ENCODE data around the gene RNF207. TPM values are rescaled to one million over a fixed set of nuclear protein-coding genes. Genes with fewer than 3 reads are reported as not detected.
A peak's percentile ranks its signal among the peaks of the same experiment; 100 is the strongest.
"Not testable (repeated sequence)": the region's sequence is repeated elsewhere in the genome, so short reads cannot be mapped to it uniquely, and the experiment has no call there.

Gene RNF207
- total RNA-seq, 1 donor: 110 TPM

DNA sequence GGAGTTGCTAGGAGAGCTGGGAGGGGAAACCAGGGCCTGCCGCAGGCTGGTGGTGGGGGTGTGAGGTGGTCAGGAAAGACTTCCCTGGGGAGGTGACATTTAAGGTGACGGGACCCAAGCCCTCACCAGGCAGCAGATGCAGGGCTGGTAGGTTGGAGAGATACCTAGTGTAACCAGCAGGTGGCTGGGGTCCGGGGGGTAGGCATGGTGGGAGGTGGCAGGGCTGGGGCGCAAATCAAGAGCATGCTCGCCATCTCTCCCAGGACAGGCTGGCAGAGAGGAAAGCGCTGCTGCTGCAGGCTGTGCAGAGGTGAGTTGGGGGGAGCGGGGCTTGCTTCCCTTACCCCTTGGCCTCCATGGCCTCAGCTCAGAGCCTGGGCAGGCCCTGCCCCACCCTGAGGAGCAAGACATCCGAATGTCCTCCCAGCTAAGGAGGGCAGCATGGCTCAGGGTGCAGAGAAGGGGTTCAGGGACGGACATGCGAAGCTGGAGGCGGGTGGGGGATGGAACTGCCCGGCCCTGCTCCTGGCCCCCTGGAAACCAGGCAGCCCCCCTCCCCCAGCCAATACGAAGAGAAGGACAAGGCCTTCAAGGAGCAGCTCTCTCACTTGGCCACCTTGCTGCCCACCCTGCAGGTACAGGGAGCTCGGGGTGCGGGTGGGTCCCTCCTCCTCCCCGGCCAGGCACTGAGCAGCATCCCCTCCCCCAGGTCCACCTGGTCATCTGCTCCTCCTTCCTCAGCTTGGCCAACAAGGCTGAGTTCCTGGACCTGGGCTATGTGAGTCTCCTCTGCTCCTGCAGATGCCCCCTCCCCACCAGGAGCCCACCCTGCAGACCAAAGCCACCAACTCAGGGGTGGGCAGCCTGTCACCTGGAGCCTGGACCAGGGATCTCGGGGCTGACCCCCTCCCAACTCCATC lies 4.0 kb downstream of the RNF207 start:
- TF ChIP-seq, protein P1, sequence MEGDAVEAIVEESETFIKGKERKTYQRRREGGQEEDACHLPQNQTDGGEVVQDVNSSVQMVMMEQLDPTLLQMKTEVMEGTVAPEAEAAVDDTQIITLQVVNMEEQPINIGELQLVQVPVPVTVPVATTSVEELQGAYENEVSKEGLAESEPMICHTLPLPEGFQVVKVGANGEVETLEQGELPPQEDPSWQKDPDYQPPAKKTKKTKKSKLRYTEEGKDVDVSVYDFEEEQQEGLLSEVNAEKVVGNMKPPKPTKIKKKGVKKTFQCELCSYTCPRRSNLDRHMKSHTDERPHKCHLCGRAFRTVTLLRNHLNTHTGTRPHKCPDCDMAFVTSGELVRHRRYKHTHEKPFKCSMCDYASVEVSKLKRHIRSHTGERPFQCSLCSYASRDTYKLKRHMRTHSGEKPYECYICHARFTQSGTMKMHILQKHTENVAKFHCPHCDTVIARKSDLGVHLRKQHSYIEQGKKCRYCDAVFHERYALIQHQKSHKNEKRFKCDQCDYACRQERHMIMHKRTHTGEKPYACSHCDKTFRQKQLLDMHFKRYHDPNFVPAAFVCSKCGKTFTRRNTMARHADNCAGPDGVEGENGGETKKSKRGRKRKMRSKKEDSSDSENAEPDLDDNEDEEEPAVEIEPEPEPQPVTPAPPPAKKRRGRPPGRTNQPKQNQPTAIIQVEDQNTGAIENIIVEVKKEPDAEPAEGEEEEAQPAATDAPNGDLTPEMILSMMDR (IDR thresholded peaks at IDR 0.05; ENCODE audit: insufficient read depth, low read depth, low read length): peak; percentile 11
- DNase-seq (ENCODE audit: low read depth): no peak
- H3K4me3 ChIP-seq (ENCODE audit: low read depth, low read length): no peak overlapping the region

GRCh38 chr1:6210591-6211355 lies 4.9 kb downstream of the RNF207 start:
- TF ChIP-seq, protein P1 (IDR thresholded peaks at IDR 0.05; ENCODE audit: insufficient read depth, low read depth, low read length): no peak
- no peak for DNase-seq (ENCODE audit: low read depth)

GRCh38 chr1:6211731-6212130 lies 5.8 kb downstream of the RNF207 start:
- no peak for DNase-seq (ENCODE audit: low read depth)
- TF ChIP-seq, protein P1 (IDR thresholded peaks at IDR 0.05; ENCODE audit: insufficient read depth, low read depth, low read length): no peak
- H3K4me3 ChIP-seq (ENCODE audit: low read depth, low read length): no peak overlapping the region

More at GRCh38 chr1:6210591-6211355, 4.9 kb downstream of the RNF207 start:
- H3K4me3 ChIP-seq (ENCODE audit: low read depth, low read length): no peak overlapping the region

DNA sequence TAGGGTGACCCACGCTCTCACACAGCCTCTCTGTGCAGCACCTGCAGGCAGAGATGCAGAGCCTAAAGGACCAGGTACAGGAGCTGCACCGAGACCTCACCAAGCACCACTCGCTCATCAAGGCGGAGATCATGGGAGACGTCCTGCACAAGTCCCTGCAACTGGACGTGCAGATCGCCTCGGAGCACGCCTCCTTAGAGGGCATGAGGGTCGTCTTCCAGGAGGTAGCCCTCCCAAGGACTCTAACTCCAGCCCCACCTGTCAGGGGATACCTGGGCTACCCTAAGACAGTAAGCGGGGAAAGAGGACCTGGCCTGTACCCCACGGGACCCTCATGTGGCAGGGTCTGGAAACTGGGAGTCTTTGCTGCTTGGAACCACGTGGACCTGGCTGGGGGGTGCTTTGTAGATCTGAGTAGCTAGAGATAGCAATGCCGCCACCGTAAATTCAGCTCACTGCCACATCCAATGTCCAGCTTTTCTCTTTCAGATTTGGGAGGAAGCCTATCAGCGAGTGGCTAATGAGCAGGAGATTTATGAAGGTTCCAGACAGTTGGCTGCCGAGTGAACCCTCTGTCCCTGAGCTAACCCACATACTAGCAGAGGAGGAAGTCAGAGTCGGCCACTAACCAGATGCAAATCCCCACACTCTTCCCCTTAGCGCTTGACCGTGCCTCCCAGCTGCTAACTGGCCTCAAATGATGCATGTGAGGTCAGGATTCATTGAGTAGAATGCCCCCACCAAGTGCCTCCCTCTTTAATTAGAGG lies 6.5 kb downstream of the RNF207 start:
- H3K4me3 ChIP-seq (ENCODE audit: low read depth, low read length): no peak overlapping the region
- DNase-seq (ENCODE audit: low read depth): no peak
- TF ChIP-seq, protein P1 (IDR thresholded peaks at IDR 0.05; ENCODE audit: insufficient read depth, low read depth, low read length): no peak

GRCh38 chr1:6218375-6219164 lies 12.7 kb downstream of the RNF207 start:
- TF ChIP-seq, protein P1 (IDR thresholded peaks at IDR 0.05; ENCODE audit: insufficient read depth, low read depth, low read length): no peak
- no peak overlapping the region for H3K4me3 ChIP-seq (ENCODE audit: low read depth, low read length)
- no peak for DNase-seq (ENCODE audit: low read depth)

DNA sequence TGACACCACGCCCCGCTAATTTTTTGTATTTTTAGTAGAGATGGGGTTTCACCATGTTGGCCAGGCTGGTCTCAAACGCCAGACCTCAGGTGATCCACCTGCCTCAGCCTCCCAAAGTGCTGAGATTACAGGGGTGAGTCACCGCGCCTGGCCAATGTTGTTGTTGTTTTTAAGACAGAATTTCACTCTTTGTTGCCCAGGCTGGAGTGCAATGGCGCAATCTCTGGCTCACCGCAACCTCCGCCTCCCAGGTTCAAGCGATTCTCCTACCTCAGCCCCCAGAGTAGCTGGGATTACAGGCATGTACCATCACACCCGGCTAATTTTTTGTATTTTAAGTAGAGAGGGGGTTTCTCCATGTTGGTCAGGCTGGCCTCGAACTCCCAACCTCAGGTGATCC lies 13.7 kb downstream of the RNF207 start:
- not testable (repeated sequence) for DNase-seq (ENCODE audit: low read depth); H3K4me3 ChIP-seq (ENCODE audit: low read depth, low read length)

All from fibroblast of villous mesenchyme (primary cell).